ENCODE results near the gene KLHL36. TPM values are rescaled to one million over a fixed set of nuclear protein-coding genes. Genes with fewer than 3 reads are reported as not detected.
A peak's percentile ranks its signal among the peaks of the same experiment; 100 is the strongest.
"Not testable (repeated sequence)": the region's sequence is repeated elsewhere in the genome, so short reads cannot be mapped to it uniquely, and the experiment has no call there.

The KLHL36 gene
- total RNA-seq, 2 donors from 2014 or later: 45.1 to 61.8 TPM

DNA sequence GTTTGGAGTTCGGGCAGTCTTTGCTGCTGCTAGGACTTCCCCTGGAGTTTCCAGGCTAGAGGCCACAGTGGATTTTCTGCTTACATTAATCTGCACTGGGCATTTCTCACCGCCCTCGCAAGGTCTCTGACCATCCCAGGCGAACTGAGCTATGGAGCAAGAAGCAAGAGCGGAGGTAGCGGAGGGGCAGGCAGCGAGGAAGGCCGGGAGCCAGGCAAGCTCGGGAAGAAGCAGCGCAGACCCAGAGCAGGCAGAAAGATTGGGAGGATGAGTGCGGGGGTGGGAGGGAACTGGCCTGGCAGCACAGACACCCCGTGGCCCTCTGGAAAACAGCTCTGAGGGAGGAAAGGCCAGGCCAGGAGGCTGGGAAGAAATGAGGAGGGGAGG, 34.2 kb upstream of the KLHL36 start:
- ATAC-seq (no peak), DNase-seq (no peak)
- intact Hi-C loops (cut with DNase I, micrococcal nuclease): no loop called here

- ATAC-seq (no peak), DNase-seq (no peak)
- intact Hi-C loops (cut with DNase I, micrococcal nuclease): no loop called here
These were observed 33.7 kb upstream of the KLHL36 start for GRCh38 chr16:84614623-84614967.

- intact Hi-C loops (cut with DNase I, micrococcal nuclease): no loop called here
- DNase-seq (no peak), ATAC-seq (no peak)
These were observed 33.1 kb upstream of the KLHL36 start for GRCh38 chr16:84614968-84615813.

DNA sequence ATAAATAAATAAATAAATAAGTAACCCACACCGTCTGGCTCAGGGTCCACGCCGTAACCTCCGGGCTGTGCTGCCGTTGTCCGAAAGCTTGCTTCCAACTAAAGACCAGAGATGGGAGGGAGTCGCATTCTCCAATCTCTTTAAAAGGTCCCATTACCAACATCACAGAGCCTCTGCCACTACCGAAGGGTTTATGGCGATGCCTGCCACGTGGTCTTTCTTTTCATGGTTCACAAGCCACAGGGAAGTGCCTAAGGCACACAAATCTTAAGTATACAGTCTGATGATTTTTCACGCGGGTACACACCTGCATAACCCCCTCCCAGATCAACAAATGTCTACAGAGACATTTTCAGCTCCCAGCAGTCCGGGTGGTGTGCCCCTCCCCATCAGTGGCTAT, 31.8 kb upstream of the KLHL36 start:
- ATAC-seq (peak; percentile 43), DNase-seq (no peak)
- intact Hi-C loops (cut with DNase I, micrococcal nuclease): no loop called here

DNA sequence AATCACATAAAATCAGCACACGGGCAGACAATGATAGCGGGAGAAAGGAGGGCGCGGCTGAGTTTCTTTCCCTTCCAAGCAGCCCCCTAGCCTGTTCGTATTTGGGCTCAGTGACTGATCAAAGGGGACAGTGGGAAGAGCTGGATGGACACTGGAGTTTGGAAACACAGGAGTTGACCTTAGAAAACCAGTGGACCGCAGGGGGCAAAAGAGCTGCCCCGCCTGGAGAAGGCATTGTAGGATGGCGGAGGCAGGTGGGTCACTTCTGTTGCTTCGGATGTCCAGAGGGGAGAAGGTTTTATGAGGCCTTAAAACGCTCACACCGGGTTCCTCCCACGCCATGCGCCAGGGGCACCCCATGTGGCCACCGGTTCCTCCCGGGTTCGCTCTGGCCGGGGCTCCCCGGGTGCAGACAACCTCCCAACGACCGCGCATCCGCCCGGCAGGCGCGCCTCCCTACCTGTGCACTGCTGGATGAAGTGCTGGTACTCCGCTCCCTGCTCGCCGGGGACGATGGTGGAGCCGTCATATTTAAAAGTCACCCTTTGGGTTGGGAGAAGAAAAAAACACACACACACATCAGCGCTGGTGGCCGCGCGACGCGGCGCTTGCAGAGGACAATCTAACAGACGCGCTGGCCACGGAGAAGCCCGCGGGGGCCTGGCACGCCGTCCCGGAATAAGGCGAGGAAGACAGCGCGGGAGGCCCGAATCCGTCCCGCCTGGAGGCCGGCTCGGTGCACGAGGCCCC, 31.1 kb upstream of the KLHL36 start:
- ATAC-seq: peak; percentile 48
- intact Hi-C loops (cut with DNase I, micrococcal nuclease): no loop called here
- peak in 1 of 2 donors; percentile 64 for DNase-seq

- DNase-seq (peak; percentile 98), ATAC-seq (peak; percentile 84)
- intact Hi-C loops (cut with DNase I, micrococcal nuclease): no loop called here
These were observed 30.3 kb upstream of the KLHL36 start, which contains the start of gene COTL1 for GRCh38 chr16:84617791-84618580. Gene COTL1 (minus strand): TSS chr16:84618078. CDS start chr16:84617914, 164 bp downstream.

- ATAC-seq: no peak
- intact Hi-C loops (cut with DNase I, micrococcal nuclease): no loop called here
- no peak for DNase-seq
These were observed 29.5 kb upstream of the KLHL36 start for GRCh38 chr16:84618581-84619460.

DNA sequence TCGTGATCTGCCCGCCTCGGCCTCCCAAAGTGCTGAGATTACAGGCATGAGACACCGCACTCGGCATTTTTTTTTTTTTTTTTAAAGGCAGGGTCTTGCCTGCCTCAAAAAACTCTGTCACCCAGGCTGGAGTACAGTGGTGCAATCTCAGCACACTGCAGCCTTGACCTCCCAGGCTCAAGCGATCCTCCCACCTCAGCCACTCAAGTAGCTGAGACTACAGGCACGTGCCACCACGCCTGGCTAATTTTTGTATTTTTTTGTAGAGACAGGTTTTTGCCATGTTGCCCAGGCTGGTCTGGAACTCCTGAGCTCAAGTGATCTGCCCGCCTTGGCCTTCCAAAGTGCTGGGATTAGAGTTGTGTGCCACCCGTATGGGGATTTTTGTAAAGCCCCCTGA, 27.4 kb upstream of the KLHL36 start:
- not testable (repeated sequence) for DNase-seq, ATAC-seq
- intact Hi-C loops (cut with DNase I, micrococcal nuclease): loop anchor here in 1 of 2 donors (5.0 kb wide), 1 partner anchor 109 kb away; no protein-coding TSS in a partner anchor

- no peak for DNase-seq
- no peak for ATAC-seq
- intact Hi-C loops (cut with DNase I, micrococcal nuclease): no loop called here
These were observed 22.8 kb upstream of the KLHL36 start for GRCh38 chr16:84625556-84625955.

DNA sequence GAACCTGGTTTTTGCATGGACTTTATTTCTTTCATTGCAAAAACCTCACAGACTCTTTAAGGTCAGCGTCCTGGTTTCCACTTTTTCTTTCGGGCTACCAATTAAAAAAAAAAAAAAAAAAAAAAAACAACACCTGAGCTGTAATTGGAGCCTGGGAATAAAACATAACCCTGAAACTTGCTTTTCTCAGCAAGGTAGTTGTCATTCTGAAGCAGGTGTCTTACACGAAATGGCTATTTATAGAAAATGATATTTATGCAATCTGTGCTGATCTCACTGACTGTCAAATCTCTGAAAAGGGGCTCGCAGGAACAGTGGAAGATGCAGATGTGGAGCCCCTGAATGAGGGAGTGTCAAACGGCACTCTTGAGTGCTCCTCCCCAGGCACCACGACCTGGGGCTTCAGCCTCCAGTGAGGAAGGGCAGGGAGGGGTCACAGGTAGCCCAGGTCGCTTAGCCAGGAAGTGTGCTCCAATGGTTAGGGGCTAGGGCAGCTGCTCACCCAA, 20.0 kb upstream of the KLHL36 start:
- ATAC-seq: no peak
- DNase-seq: no peak
- intact Hi-C loops (cut with DNase I, micrococcal nuclease): no loop called here

DNA sequence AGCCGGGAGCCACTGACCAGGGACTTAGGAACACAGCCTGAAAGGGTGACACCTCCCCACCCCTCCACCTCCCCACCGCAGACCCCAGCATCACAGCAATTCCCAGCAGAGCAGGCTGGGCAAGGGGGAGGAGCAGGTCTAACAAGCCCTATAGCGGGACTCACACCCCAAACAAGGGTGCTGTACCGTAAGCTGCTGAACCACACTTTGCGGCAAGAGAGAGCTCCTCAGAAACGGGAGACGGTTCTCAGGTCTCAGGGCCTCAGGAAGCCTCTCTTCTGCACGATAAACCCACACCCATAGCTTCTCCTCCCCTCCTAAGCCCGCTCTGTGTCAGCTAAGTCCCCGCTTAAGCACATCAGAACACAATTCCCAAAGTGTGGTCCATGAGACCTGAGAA, 18.7 kb upstream of the KLHL36 start:
- intact Hi-C loops (cut with DNase I, micrococcal nuclease): no loop called here
- ATAC-seq (no peak), DNase-seq (no peak)

GRCh38 chr16:84630009-84630408, 18.3 kb upstream of the KLHL36 start:
- ATAC-seq: no peak
- intact Hi-C loops (cut with DNase I, micrococcal nuclease): no loop called here

DNA sequence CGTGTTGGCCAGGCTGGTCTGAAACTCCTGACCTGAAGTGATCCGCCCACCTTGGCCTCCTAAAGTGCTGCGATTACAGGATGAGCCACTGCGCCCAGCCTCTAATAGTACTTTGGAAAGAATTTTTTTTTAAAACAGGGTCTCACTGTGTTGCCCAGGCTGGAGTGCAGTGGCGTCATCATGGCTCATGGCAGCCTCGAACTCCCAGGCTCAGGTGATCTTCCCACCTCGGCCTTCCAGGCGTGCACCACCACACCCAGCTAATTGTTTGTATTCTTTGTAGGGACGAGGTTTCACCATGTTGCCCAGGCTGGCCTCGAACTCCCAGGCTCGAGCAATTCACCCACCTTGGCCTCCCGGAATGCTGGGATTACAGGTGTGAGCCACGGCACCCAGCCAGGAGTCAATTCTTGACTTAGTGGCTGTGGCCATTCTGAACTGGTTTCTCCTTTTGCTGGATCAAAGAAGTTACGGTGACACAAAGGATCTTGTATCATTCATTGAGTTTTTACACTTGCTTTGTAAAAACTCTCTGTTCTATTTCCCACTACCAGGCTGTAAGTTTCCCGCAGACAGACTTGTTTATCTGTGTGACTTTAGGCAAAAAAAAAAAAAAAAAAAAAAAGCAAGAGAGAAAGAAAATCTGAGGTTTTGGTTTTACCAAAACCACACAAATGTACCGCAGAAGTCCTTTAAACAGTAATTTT, 17.7 kb upstream of the KLHL36 start:
- ATAC-seq: no peak
- intact Hi-C loops (cut with DNase I, micrococcal nuclease): no loop called here
- DNase-seq: no peak

More at GRCh38 chr16:84630009-84630408, 18.3 kb upstream of the KLHL36 start:
- no peak for DNase-seq

- ATAC-seq: no peak
- DNase-seq: no peak
- intact Hi-C loops (cut with DNase I, micrococcal nuclease): no loop called here
These were observed 17.2 kb upstream of the KLHL36 start for GRCh38 chr16:84631153-84631466.

DNA sequence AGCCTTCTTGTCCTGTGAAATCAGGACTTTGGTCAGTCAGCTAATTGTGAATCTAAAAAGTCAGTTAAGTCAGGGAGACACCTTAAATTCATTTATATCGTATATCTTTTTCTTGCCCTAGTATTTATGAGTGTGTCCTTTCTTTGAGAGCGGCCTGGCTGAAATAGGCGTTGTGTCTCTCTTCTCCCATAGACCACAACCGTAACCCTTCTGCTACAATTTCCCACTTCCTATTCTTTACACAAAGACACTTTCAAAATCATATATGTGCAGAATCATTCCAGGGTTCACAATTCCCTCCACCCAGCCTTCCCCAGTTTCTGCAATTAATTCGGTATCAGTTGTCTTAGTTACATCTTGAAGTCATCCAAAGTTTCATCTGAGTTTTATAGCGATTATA, 16.4 kb upstream of the KLHL36 start:
- DNase-seq (no peak), ATAC-seq (no peak)
- intact Hi-C loops (cut with DNase I, micrococcal nuclease): no loop called here

- intact Hi-C loops (cut with DNase I, micrococcal nuclease); ATAC-seq; DNase-seq: not testable (repeated sequence)
These were observed 15.4 kb upstream of the KLHL36 start for GRCh38 chr16:84632862-84633261.

DNA sequence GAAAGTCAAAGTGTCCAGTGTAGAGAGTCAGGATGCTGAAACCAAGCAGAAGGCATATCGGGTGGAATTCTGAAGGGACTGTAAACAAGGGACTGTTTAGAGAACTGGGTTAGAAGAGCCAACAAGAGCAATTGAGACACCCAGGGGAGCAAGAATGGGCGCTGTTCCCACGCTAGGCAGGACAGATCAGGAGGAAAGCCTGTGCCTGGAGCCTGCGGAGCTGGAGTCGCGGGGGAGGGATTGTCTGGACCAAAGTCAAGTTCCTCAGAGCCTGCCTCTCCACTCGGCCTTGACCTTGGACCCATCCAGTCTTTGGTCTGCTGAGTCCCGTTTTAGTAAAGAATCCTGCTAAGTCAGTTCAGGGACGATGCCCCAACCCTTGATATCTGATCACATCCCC, 14.7 kb upstream of the KLHL36 start:
- intact Hi-C loops (cut with DNase I, micrococcal nuclease): no loop called here
- DNase-seq: no peak
- no peak for ATAC-seq

GRCh38 chr16:84635702-84636101, 12.6 kb upstream of the KLHL36 start:
- DNase-seq: no peak
- intact Hi-C loops (cut with DNase I, micrococcal nuclease): no loop called here
- ATAC-seq: no peak
